Stimulated activated CD8-positive, alpha-beta memory T cell treated with anti-CD3 and anti-CD28 coated beads, Interleukin-4, amount 100 ng/mL, for 4 hours (primary cell): ENCODE data around the gene ANKDD1A.
A peak's percentile ranks its signal among the peaks of the same experiment; 100 is the strongest.

Source experiments
- DNase-seq, 2 donors: peaks; one replicate each; pipeline ENCODE4 v3.0.0-alpha.2; 2020; ENCODE audit warnings: low read depth in 2 of 2, low spot score in 1 of 2

ANKDD1A gene

GRCh38 chr15:64911311-64912186 is at the start of gene ANKDD1A:
TSS of gene ANKDD1A (plus strand) at chr15:64911902. CDS start at chr15:64911931, 29 bp downstream.
- DNase-seq, result no peak

- DNase-seq, result no peak
Observed at GRCh38 chr15:64861960-64862359, 49.7 kb upstream of the ANKDD1A start.

DNA sequence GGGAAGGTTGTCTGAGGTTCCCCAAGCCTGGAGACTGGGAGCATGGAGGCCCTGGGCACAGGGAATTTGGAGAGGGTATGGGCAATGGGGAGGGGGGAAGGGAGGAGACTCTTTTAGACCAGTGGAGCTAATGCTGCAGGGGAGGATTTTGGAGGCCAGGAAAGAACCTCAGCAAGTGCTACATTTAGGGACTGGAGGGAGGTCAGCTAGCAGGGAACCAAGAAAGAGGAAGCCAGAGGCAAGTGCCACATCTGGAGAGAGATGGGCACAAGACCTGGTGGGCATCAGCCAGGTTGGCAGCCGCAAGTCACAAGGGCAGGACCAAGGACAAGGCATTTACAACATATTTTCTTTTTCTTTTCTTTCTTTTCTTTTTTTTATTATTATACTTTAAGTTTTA is 49.3 kb upstream of the ANKDD1A start:
- no peak for DNase-seq

- DNase-seq, result no peak
Observed at GRCh38 chr15:64864068-64864467, 47.6 kb upstream of the ANKDD1A start.

- no peak for DNase-seq
Observed at GRCh38 chr15:64865126-64865997, 46.3 kb upstream of the ANKDD1A start.

DNA sequence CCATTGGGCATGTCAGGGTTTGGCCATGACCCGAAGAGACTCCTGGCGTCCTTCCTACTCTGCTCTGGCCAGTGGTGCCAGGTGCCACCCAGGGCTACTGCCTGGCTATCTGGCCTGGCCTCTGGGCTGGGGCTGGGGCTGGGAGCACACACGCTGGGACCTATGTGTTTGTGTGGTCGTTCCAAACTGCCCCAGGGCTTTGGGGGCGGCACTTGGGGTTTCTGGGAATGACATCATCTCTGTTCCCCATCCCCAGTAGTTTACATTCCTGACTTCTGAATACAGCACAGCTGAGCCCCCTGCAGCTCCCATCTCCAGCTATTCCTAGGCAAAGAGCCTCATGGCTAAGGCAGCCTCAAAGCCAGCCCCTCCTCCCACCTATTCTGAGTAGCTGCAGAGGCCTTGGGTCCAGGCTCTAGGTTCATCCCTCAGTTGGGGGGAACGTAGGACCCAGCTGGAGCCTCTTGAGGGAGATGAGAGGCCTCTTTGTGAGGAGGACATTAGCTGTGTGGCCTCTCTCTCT is 45.6 kb upstream of the ANKDD1A start:
- DNase-seq, result no peak

DNA sequence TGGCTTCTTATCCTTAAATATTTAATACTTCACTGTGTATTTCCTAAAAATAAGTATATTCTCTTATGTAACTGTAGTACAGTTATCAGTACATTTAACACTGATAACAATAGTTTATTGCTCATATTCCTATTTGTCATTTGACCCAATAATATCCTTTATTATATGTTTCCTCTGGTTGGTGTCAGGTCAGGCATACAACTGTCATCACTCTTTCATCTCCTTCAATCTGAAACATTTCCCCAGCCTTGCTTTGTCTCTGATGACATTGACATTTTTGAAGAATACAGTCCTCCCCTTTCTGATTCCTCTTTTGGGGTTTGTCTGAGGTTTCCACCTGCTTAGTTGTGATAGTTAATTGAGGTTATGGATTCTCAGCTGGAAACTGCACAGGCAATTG is 42.2 kb upstream of the ANKDD1A start:
- DNase-seq, result no peak

- no peak for DNase-seq
Observed at GRCh38 chr15:64870353-64870752, 41.3 kb upstream of the ANKDD1A start.

GRCh38 chr15:64875641-64876223 is 36.0 kb upstream of the ANKDD1A start:
- DNase-seq, result no peak

DNA sequence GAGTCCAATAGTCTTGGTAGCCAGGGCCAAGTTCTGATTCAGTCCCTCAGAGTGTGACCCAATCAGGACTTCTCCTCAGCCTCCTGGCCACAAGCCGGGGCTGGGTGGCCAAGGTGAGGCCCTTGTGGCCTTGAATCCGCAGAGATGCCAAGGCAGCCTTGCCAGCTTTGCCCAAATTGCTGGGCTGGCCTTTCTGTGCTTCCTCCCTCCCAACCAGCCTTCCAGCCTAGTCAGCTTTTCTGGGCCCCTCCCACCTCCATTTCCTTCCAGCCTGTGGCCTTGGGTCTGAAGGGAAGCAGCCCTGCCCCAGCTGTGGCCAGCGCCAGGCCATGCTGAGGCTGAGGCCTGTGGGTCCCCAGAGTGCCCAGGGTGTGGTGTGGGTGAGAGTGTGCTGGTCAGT is 34.3 kb upstream of the ANKDD1A start:
- no peak for DNase-seq

DNA sequence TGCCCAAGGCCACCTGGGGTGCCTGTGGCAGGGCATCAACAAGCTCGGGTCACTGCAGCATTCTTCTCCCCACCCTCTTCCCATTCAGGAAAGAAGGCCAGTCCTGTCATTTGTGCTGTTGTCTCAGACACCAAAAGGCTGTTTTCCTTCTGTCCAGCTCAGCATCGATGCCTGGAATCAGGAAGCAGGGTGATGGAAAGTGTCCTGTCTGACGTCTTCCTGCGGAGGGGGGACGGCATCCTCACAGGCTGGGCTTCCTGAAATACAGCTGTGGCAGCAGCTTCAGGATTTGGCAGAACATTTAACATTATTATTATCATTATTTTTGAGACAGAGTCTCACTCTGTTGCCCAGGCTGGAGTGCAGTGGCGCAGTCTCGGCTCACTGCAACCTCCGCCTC is 33.0 kb upstream of the ANKDD1A start:
- no peak for DNase-seq

DNA sequence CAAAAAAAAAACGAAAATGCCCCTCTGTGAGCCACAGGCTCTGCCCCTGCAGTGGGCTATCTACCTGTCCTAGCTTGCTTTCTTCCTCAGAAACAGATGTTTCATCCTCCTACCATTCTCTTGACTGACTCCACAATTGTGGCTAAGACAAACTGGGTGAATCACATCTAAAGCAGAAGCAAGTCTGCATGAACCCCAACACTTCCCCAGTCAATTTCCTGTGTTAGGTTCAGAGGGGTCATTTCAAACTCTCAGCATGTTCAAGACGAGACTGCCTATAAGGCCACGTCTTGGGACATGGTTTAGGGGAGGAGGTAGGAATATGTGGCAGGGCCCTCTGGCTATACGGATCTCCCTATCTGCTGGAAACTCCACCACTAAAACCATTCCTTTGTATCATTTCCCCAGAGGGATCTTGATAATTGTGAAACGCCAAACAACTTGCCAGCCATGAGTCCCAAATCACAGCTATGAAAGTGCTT is 28.6 kb upstream of the ANKDD1A start:
- DNase-seq, result no peak

DNA sequence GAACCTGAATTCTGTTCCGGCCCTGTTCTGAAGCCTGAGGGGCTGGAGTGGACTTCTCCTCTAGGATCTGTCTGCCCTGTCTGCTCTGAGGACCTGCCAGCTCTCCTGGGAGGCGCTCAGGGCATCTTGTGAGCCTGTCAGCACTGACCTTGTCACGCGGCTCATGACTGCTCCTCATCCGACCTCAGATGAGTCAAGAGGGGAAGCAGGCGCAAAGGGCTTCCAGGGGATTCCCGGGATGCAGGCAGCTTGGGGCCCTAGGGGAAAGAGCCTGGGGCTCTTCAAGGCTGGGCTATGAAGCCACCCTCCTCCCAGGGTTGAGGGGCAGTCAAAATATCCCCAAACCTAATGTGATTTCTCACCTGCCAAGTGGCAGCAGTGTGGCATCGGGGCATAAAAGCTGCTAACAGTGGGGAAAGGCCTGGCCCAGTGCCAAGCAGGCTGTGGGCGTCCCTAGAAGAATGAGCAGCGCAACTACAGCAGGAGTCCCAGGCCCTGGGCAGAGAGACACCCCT is 27.6 kb upstream of the ANKDD1A start:
- DNase-seq, result peak; percentile 61 to 70

DNA sequence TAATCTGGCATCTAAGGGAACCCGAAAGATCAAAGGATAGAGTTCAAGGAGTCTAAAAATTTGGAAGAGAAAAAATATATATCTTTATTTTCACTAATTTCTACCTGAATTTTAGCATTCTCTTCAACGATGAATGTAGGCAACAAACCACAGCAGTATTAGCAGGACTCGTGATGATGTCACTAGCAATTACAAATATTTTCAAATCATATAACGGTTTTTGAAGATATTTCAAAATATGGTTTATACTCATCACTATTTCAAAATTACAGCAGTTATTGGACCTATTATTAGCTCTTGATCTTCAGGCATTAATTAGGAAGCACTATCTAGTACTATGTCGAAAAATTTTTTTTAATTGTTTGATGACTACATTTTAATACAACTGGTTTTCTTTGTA is 27.0 kb upstream of the ANKDD1A start:
- DNase-seq, result no peak

- no peak for DNase-seq
Observed at GRCh38 chr15:64888336-64888735, 23.4 kb upstream of the ANKDD1A start.

DNA sequence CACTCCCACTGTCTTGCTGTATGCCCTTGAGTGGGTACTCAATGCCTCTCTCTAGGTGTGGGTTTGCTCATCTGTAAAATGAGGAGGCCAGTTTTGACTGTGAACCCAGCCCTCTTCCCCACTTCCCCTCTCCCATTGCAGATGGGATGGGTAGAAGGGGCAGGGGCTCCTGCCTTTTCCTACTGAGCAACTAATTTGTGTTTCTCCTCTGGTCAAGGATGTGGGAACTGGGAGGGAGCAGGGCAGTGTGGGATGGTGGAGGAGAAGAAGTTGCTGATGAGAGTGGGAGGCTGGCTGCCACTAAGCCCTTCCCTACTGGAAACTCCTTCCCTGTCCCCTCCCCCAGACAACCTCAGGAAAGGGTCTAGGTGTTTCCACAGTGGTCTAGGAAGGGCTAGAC is 20.1 kb upstream of the ANKDD1A start:
- no peak for DNase-seq

DNA sequence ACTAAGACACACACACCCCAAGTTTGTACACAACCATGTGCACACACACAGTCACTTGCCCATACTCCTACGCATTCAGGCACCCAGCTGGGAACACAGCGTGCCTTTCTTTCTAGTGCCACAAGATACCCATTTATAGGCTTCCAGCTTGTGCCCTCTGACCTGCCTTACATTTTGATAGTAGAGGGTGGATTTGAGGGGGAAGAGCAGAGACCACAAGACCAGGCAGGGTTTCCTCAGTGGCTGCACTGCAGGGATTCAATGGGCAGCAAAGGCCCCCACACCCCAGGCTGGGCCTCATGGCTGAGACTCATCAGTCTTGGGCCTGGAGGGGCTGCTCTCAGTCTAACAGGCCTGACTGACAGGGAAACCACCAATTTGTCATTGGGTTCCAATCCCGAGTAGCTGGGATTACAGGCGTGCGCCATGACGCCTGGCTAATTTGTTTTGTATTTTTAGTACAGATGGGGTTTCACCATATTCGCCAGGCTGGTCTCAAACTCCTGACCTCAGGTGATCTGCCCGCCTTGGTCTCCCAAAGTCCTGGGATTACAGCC is 18.8 kb upstream of the ANKDD1A start:
- DNase-seq, result no peak

DNA sequence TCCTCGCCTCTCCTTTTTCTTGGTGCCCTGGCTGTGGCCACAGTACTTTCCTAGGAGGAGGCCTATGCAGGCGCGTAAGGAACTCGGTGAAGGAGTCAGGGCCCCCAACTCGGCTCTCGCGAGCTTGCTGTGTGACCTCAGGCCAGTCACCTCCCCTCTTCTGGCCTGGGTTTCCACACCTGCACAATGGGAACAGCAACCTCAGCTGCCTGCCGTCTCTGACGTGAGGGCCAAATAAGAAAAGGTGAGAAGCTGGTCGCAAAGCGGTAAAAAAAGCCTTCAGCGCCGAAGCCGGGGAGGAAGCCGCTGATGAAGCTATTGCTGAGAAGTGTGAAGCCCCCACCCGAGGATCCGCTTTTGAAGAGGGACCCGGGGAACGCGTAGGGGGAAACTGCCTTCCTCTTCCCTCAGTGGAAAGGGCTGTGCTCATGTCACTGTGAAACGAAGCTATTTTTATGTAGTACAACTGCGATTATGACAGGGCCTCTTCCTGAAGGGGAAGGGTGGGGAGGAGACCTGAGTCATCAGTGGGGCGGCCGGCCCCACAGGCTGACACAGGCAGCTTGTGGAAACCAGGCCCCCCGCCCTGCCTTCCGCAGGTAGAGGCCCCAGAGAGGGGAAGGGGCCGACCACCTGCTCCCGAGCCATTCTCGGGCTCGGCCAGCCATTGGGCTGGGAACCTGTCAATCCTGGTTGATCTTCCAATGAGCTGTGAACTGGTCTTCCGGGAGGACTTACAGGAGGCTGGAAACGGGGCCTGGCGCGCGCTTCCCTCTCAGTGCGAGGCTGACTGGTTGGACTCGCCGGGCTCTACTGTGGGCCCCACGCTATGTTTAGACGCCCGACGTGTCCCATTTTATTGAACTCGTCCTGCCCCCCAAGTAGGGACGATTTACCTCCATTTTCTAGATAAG is 18.0 kb upstream of the ANKDD1A start:
- peak; percentile 77 to 91 for DNase-seq

- DNase-seq, result peak in 1 of 2 donors; percentile 42
Observed at GRCh38 chr15:64894395-64895056, 17.2 kb upstream of the ANKDD1A start.
